Stimulated activated memory B cell treated with anti-CD40 and anti-IgM and Interleukin-4, amounts not matched to agents 10 μg/mL and 1 μg/mL and 100 μg/mL, for 72 hours (primary cell): ENCODE measurements around the gene STPG1.

Experiments
- ATAC-seq: fragments of 150-1000 bp; cut with Tn5 transposase; 2 replicates; pipeline ENCODE4 v1.10.0; 2021
- H3K27ac Mint-ChIP-seq: one replicate; pipeline ENCODE4 v1.8.0; 2022; ENCODE audit warnings: mild to moderate bottlenecking, mixed read lengths
- H3K27me3 Mint-ChIP-seq: one replicate; pipeline ENCODE4 v1.8.0; 2022; ENCODE audit warnings: mixed read lengths
- H3K36me3 Mint-ChIP-seq: one replicate; pipeline ENCODE4 v1.8.0; 2022; ENCODE audit warnings: mixed read lengths
- H3K4me1 Mint-ChIP-seq: one replicate; pipeline ENCODE4 v1.8.0; 2022; ENCODE audit warnings: mixed read lengths
- H3K4me3 Mint-ChIP-seq: one replicate; pipeline ENCODE4 v1.8.0; 2022; ENCODE audit warnings: mild to moderate bottlenecking, moderate library complexity, mixed read lengths
- H3K9me3 Mint-ChIP-seq: one replicate; pipeline ENCODE4 v1.8.0; 2022; ENCODE audit warnings: mixed read lengths

STPG1 gene

GRCh38 chr1:24355466-24355865 is 58.1 kb downstream of the STPG1 start:
- no peak for ATAC-seq
- no peak overlapping the region for H3K4me3 Mint-ChIP-seq

GRCh38 chr1:24353292-24353891 is 60.2 kb downstream of the STPG1 start:
- no peak overlapping the region for H3K4me3 Mint-ChIP-seq
- H3K9me3 Mint-ChIP-seq: no peaks in the 10 kb centered on the region
- H3K36me3 Mint-ChIP-seq: peaks cover 13% of the 10 kb centered on the region
- peaks cover 24% of the 10 kb centered on the region for H3K4me1 Mint-ChIP-seq
- peaks cover 2% of the 10 kb centered on the region for H3K27me3 Mint-ChIP-seq
- no peak overlapping the region for H3K27ac Mint-ChIP-seq
- ATAC-seq: no peak

More at GRCh38 chr1:24355466-24355865, 58.1 kb downstream of the STPG1 start:
- Mint-ChIP-seq H3K36me3 (peaks cover 14% of the 10 kb centered on the region), H3K9me3 (no peaks in the 10 kb centered on the region), H3K4me1 (peaks cover 18% of the 10 kb centered on the region), H3K27ac (no peak overlapping the region), H3K27me3 (no peaks in the 10 kb centered on the region)

- Mint-ChIP-seq H3K9me3 (no peaks in the 10 kb centered on the region), H3K4me1 (peaks cover 24% of the 10 kb centered on the region), H3K27ac (peak overlapping the region; percentile 69), H3K27me3 (peaks cover 16% of the 10 kb centered on the region), H3K4me3 (no peak overlapping the region), H3K36me3 (peaks cover 4% of the 10 kb centered on the region)
- no peak for ATAC-seq
Observed at GRCh38 chr1:24351918-24352627, 61.5 kb downstream of the STPG1 start.

- Mint-ChIP-seq H3K27ac (peak overlapping the region; percentile 69), H3K36me3 (no peaks in the 10 kb centered on the region), H3K4me3 (peak overlapping the region; percentile 19), H3K27me3 (peaks cover 21% of the 10 kb centered on the region), H3K4me1 (peaks cover 24% of the 10 kb centered on the region), H3K9me3 (no peaks in the 10 kb centered on the region)
- ATAC-seq: peak; percentile 82
Observed at GRCh38 chr1:24351247-24351646, 62.3 kb downstream of the STPG1 start.

GRCh38 chr1:24349891-24350290 is 63.7 kb downstream of the STPG1 start:
- Mint-ChIP-seq H3K27me3 (peaks cover 25% of the 10 kb centered on the region), H3K4me3 (no peak overlapping the region), H3K4me1 (peaks cover 24% of the 10 kb centered on the region), H3K9me3 (no peaks in the 10 kb centered on the region), H3K36me3 (no peaks in the 10 kb centered on the region), H3K27ac (peak overlapping the region; percentile 69)
- ATAC-seq: no peak

GRCh38 chr1:24348196-24348595 is 65.4 kb downstream of the STPG1 start:
- H3K4me3 Mint-ChIP-seq: no peak overlapping the region
- no peak for ATAC-seq
- H3K9me3 Mint-ChIP-seq: no peaks in the 10 kb centered on the region
- no peaks in the 10 kb centered on the region for H3K36me3 Mint-ChIP-seq
- H3K4me1 Mint-ChIP-seq: peaks cover 24% of the 10 kb centered on the region
- no peak overlapping the region for H3K27ac Mint-ChIP-seq
- peaks cover 26% of the 10 kb centered on the region for H3K27me3 Mint-ChIP-seq

GRCh38 chr1:24347159-24347934 is 66.2 kb downstream of the STPG1 start:
- Mint-ChIP-seq H3K4me1 (peaks cover 24% of the 10 kb centered on the region), H3K36me3 (no peaks in the 10 kb centered on the region), H3K4me3 (no peak overlapping the region), H3K27me3 (peaks cover 34% of the 10 kb centered on the region), H3K9me3 (no peaks in the 10 kb centered on the region), H3K27ac (no peak overlapping the region)
- no peak for ATAC-seq

- no peak overlapping the region for H3K4me3 Mint-ChIP-seq
- no peak overlapping the region for H3K27ac Mint-ChIP-seq
- ATAC-seq: no peak
- H3K4me1 Mint-ChIP-seq: peaks cover 6% of the 10 kb centered on the region
- no peaks in the 10 kb centered on the region for H3K9me3 Mint-ChIP-seq
- no peaks in the 10 kb centered on the region for H3K36me3 Mint-ChIP-seq
- H3K27me3 Mint-ChIP-seq: peaks cover 45% of the 10 kb centered on the region
Observed at GRCh38 chr1:24345334-24345733, 68.2 kb downstream of the STPG1 start.

GRCh38 chr1:24344090-24344742 is 69.4 kb downstream of the STPG1 start:
- ATAC-seq: no peak
- Mint-ChIP-seq H3K9me3 (no peaks in the 10 kb centered on the region), H3K4me3 (no peak overlapping the region), H3K27me3 (peaks cover 48% of the 10 kb centered on the region), H3K36me3 (no peaks in the 10 kb centered on the region), H3K4me1 (no peaks in the 10 kb centered on the region), H3K27ac (no peak overlapping the region)

GRCh38 chr1:24343412-24344089 is 70.0 kb downstream of the STPG1 start:
- Mint-ChIP-seq H3K4me3 (no peak overlapping the region), H3K27ac (no peak overlapping the region), H3K27me3 (peaks cover 47% of the 10 kb centered on the region), H3K4me1 (no peaks in the 10 kb centered on the region), H3K36me3 (no peaks in the 10 kb centered on the region), H3K9me3 (no peaks in the 10 kb centered on the region)
- no peak for ATAC-seq

- H3K27me3 Mint-ChIP-seq: peaks cover 27% of the 10 kb centered on the region
- H3K27ac Mint-ChIP-seq: no peak overlapping the region
- H3K36me3 Mint-ChIP-seq: no peaks in the 10 kb centered on the region
- H3K9me3 Mint-ChIP-seq: no peaks in the 10 kb centered on the region
- H3K4me1 Mint-ChIP-seq: no peaks in the 10 kb centered on the region
- no peak for ATAC-seq
- no peak overlapping the region for H3K4me3 Mint-ChIP-seq
Observed at GRCh38 chr1:24341260-24341659, 72.3 kb downstream of the STPG1 start.

- H3K9me3 Mint-ChIP-seq: no peaks in the 10 kb centered on the region
- H3K4me1 Mint-ChIP-seq: no peaks in the 10 kb centered on the region
- H3K27ac Mint-ChIP-seq: no peak overlapping the region
- no peaks in the 10 kb centered on the region for H3K36me3 Mint-ChIP-seq
- H3K27me3 Mint-ChIP-seq: peaks cover 23% of the 10 kb centered on the region
- no peak for ATAC-seq
- no peak overlapping the region for H3K4me3 Mint-ChIP-seq
Observed at GRCh38 chr1:24340770-24341169, 72.8 kb downstream of the STPG1 start.

- H3K4me3 Mint-ChIP-seq: no peak overlapping the region
- H3K9me3 Mint-ChIP-seq: no peaks in the 10 kb centered on the region
- H3K4me1 Mint-ChIP-seq: no peaks in the 10 kb centered on the region
- no peak overlapping the region for H3K27ac Mint-ChIP-seq
- H3K36me3 Mint-ChIP-seq: no peaks in the 10 kb centered on the region
- peaks cover 23% of the 10 kb centered on the region for H3K27me3 Mint-ChIP-seq
- ATAC-seq: no peak
Observed at GRCh38 chr1:24339996-24340395, 73.6 kb downstream of the STPG1 start.

GRCh38 chr1:24338447-24338846 is 75.1 kb downstream of the STPG1 start:
- no peak overlapping the region for H3K27ac Mint-ChIP-seq
- H3K27me3 Mint-ChIP-seq: peaks cover 23% of the 10 kb centered on the region

GRCh38 chr1:24337455-24337854 is 76.1 kb downstream of the STPG1 start:
- Mint-ChIP-seq H3K27me3 (peaks cover 15% of the 10 kb centered on the region), H3K9me3 (no peaks in the 10 kb centered on the region), H3K4me3 (no peak overlapping the region), H3K36me3 (no peaks in the 10 kb centered on the region), H3K27ac (no peak overlapping the region), H3K4me1 (no peaks in the 10 kb centered on the region)
- no peak for ATAC-seq

More at GRCh38 chr1:24338447-24338846, 75.1 kb downstream of the STPG1 start:
- Mint-ChIP-seq H3K36me3 (no peaks in the 10 kb centered on the region), H3K9me3 (no peaks in the 10 kb centered on the region), H3K4me1 (no peaks in the 10 kb centered on the region), H3K4me3 (no peak overlapping the region)
- no peak for ATAC-seq
